Loucy (cell line): ENCODE data around the gene STMP1.
A peak's percentile ranks its signal among the peaks of the same experiment; 100 is the strongest.

ENCODE experiments used
- H2AFZ ChIP-seq: fragments of 200-600 bp; sonication (generic); 2 replicates; pipeline ENCODE4 v1.6.0; 2016; ENCODE audit warnings: antibody characterized with exemption, mild to moderate bottlenecking, low read length, moderate library complexity
- H3F3A ChIP-seq: fragments of 200-600 bp; 2 replicates; pipeline ENCODE4 v1.6.0; 2016; ENCODE audit warnings: antibody characterized with exemption, low read depth, mild to moderate bottlenecking
- H3K27me3 ChIP-seq: fragments of 200-600 bp; sonication (generic); 2 replicates; pipeline ENCODE4 v1.6.1; 2014; ENCODE audit warnings: low read length, mild to moderate bottlenecking; ENCODE audit not compliant: insufficient read depth, poor library complexity, severe bottlenecking
- H3K36me3 ChIP-seq: fragments of 200-600 bp; sonication (generic); 2 replicates; pipeline ENCODE4 v1.6.1; 2016; ENCODE audit warnings: low read length; ENCODE audit not compliant: insufficient read depth
- H3K4me1 ChIP-seq: fragments of 200-600 bp; sonication (generic); 2 replicates; pipeline ENCODE4 v1.5.1; 2014; ENCODE audit warnings: low read length, mild to moderate bottlenecking; ENCODE audit not compliant: insufficient read depth, poor library complexity, severe bottlenecking
- H3K4me2 ChIP-seq: fragments of 200-600 bp; sonication (generic); 2 replicates; pipeline ENCODE4 v1.6.0; 2014; ENCODE audit warnings: antibody characterized with exemption, low read length, low read depth, mild to moderate bottlenecking; ENCODE audit not compliant: poor library complexity, severe bottlenecking
- H3K4me3 ChIP-seq: fragments of 200-600 bp; sonication (generic); 2 replicates; pipeline ENCODE4 v1.5.1; 2014; ENCODE audit warnings: low read length, mild to moderate bottlenecking, mixed read lengths; ENCODE audit not compliant: poor library complexity, severe bottlenecking
- H3K79me2 ChIP-seq: fragments of 200-600 bp; sonication (generic); 2 replicates; pipeline ENCODE4 v1.6.1; 2014; ENCODE audit warnings: low read length; ENCODE audit not compliant: insufficient read depth
- H3K9ac ChIP-seq: fragments of 200-600 bp; sonication (generic); 2 replicates; pipeline ENCODE4 v1.6.0; 2014; ENCODE audit warnings: mild to moderate bottlenecking, low read depth, low read length, moderate library complexity; ENCODE audit not compliant: poor library complexity, severe bottlenecking
- H3K9me2 ChIP-seq: fragments of 200-600 bp; sonication (generic); replicated peaks from 2 replicates; pipeline ENCODE4 v1.6.1; 2016; ENCODE audit warnings: low read depth, low read length, mixed read lengths
- H3K9me3 ChIP-seq: fragments of 200-600 bp; sonication (generic); 2 replicates; pipeline ENCODE4 v1.6.1; 2014; ENCODE audit warnings: mild to moderate bottlenecking, antibody characterized with exemption, low read length, low read depth; ENCODE audit not compliant: insufficient read depth
- H4K20me1 ChIP-seq: fragments of 200-600 bp; sonication (generic); 2 replicates; pipeline ENCODE4 v1.6.0; 2014; ENCODE audit warnings: antibody characterized with exemption, low read length, mild to moderate bottlenecking; ENCODE audit not compliant: insufficient read depth, poor library complexity, severe bottlenecking
- CTCF ChIP-seq: fragments of 200-600 bp; sonication (generic); conservative IDR thresholded peaks from 2 replicates; pipeline ENCODE4 v1.5.1; 2014; ENCODE audit warnings: mild to moderate bottlenecking, antibody characterized with exemption, low read length
- EZH2phosphoT487 ChIP-seq: fragments of 200-600 bp; IDR thresholded peaks from 2 replicates; pipeline ENCODE4 v1.6.1; 2018; ENCODE audit warnings: antibody characterized with exemption, mild to moderate bottlenecking, moderate library complexity, borderline replicate concordance

The STMP1 gene

GRCh38 chr7:135659159-135659846, 3.0 kb upstream of the STMP1 start:
- peak overlapping the region; percentile 56 for H2AFZ ChIP-seq
- H3F3A ChIP-seq = no peaks in the 10 kb centered on the region
- H3K4me2 ChIP-seq = no peak overlapping the region
- H3K9me3 ChIP-seq = no peaks in the 10 kb centered on the region
- H3K9ac ChIP-seq = no peak overlapping the region
- peaks cover 13% of the 10 kb centered on the region for H4K20me1 ChIP-seq
- H3K4me3 ChIP-seq = no peak overlapping the region
- no peaks in the 10 kb centered on the region for H3K9me2 ChIP-seq
- H3K79me2 ChIP-seq = peaks cover 19% of the 10 kb centered on the region
- H3K4me1 ChIP-seq = peaks cover 19% of the 10 kb centered on the region
- TF ChIP-seq EZH2phosphoT487 = no peak
- TF ChIP-seq CTCF = no peak
- H3K36me3 ChIP-seq = no peaks in the 10 kb centered on the region
- H3K27me3 ChIP-seq = no peaks in the 10 kb centered on the region

- no peak for TF ChIP-seq CTCF
- no peak for TF ChIP-seq EZH2phosphoT487
- Histone ChIP-seq H2AFZ (peak overlapping the region; percentile 80), H3K9ac (peak overlapping the region; percentile 95), H3K9me2 (no peaks in the 10 kb centered on the region), H3K9me3 (no peaks in the 10 kb centered on the region), H3K4me3 (peak overlapping the region; percentile 97), H4K20me1 (peaks cover 24% of the 10 kb centered on the region), H3F3A (no peaks in the 10 kb centered on the region), H3K4me2 (peak overlapping the region; percentile 67), H3K4me1 (peaks cover 28% of the 10 kb centered on the region), H3K36me3 (no peaks in the 10 kb centered on the region), H3K79me2 (peaks cover 41% of the 10 kb centered on the region), H3K27me3 (no peaks in the 10 kb centered on the region)
Measured at GRCh38 chr7:135661311-135662122, 797 bp upstream of the STMP1 start.

- Histone ChIP-seq H3K4me2 (peak overlapping the region; percentile 67), H3K4me3 (peak overlapping the region; percentile 97), H3K9me2 (no peaks in the 10 kb centered on the region), H3K9ac (peak overlapping the region; percentile 95), H2AFZ (peak overlapping the region; percentile 80), H3K36me3 (no peaks in the 10 kb centered on the region), H3F3A (no peaks in the 10 kb centered on the region), H3K27me3 (no peaks in the 10 kb centered on the region), H3K79me2 (peaks cover 45% of the 10 kb centered on the region), H4K20me1 (peaks cover 24% of the 10 kb centered on the region), H3K4me1 (peaks cover 28% of the 10 kb centered on the region), H3K9me3 (no peaks in the 10 kb centered on the region)
- TF ChIP-seq EZH2phosphoT487 (no peak), CTCF (no peak; the same call in none of the 2 replicates)
Measured at GRCh38 chr7:135662123-135662372, 266 bp upstream of the STMP1 start.
